SK-N-SH treated with all-trans-retinoic acid at 6 μM for 48 hours (cell line): ENCODE data around the gene OBSL1.

Experiments
- ATAC-seq: fragments of 200-7000 bp; cut with Tn5 transposase; 3 replicates; pipeline ENCODE4 v1.9.1; 2020; ENCODE audit warnings: mild to moderate bottlenecking, moderate library complexity
- ARNTL ChIP-seq: fragments of 450-650 bp; formaldehyde crosslinking; IDR thresholded peaks from 2 replicates; pipeline ENCODE4 v1.5.0; 2020; ENCODE audit warnings: low read depth, mild to moderate bottlenecking, moderate library complexity, borderline replicate concordance
- BACH2 ChIP-seq: fragments of 250-450 bp; sonication (Bioruptor Pico); IDR thresholded peaks from 2 replicates; pipeline ENCODE4 v1.9.0; 2021; ENCODE audit warnings: mild to moderate bottlenecking, borderline replicate concordance
- CREB5 ChIP-seq: fragments of 250-450 bp; sonication (Bioruptor Pico); IDR thresholded peaks from 2 replicates; pipeline ENCODE4 v1.5.1; 2020; ENCODE audit warnings: low read depth, mild to moderate bottlenecking, moderate library complexity
- CSDC2 ChIP-seq: fragments of 250-450 bp; sonication (Bioruptor Pico); IDR thresholded peaks from 2 replicates; pipeline ENCODE4 v1.5.0; 2020; ENCODE audit warnings: mild to moderate bottlenecking, moderate library complexity
- CSRNP3 ChIP-seq: fragments of 250-450 bp; sonication (Bioruptor Pico); IDR thresholded peaks from 2 replicates; pipeline ENCODE4 v1.5.1; 2021; ENCODE audit warnings: mild to moderate bottlenecking, moderate library complexity
- ESRRG ChIP-seq: fragments of 250-450 bp; sonication (Bioruptor Pico); IDR thresholded peaks from 2 replicates; pipeline ENCODE4 v1.6.1; 2021; ENCODE audit warnings: mild to moderate bottlenecking
- GLIS3 ChIP-seq: fragments of 250-450 bp; sonication (Bioruptor Pico); IDR thresholded peaks from 2 replicates; pipeline ENCODE4 v1.5.0; 2020; ENCODE audit warnings: mild to moderate bottlenecking, moderate library complexity
- OSR1 ChIP-seq: fragments of 250-450 bp; sonication (Bioruptor Pico); IDR thresholded peaks from 2 replicates; pipeline ENCODE4 v1.8.0; 2022; ENCODE audit warnings: moderate library complexity, mild to moderate bottlenecking, inconsistent platforms
- PATZ1 ChIP-seq: fragments of 250-450 bp; sonication (Bioruptor Pico); IDR thresholded peaks from 2 replicates; pipeline ENCODE4 v1.8.0; 2020; ENCODE audit warnings: mild to moderate bottlenecking, moderate library complexity, borderline replicate concordance
- PPARA ChIP-seq: fragments of 250-450 bp; sonication (Bioruptor Pico); IDR thresholded peaks from 2 replicates; pipeline ENCODE4 v1.5.0; 2020; ENCODE audit warnings: mild to moderate bottlenecking, borderline replicate concordance
- RARB ChIP-seq: fragments of 250-450 bp; sonication (Bioruptor Pico); IDR thresholded peaks from 2 replicates; pipeline ENCODE4 v1.8.0; 2021; ENCODE audit warnings: mild to moderate bottlenecking, moderate library complexity
- TCF4 ChIP-seq: fragments of 250-450 bp; sonication (Bioruptor Pico); IDR thresholded peaks from 2 replicates; pipeline ENCODE4 v1.8.0; 2021; ENCODE audit warnings: mild to moderate bottlenecking, moderate library complexity, borderline replicate concordance
- TOX ChIP-seq: fragments of 250-450 bp; sonication (Bioruptor Pico); IDR thresholded peaks from 2 replicates; pipeline ENCODE4 v1.8.0; 2021; ENCODE audit warnings: mild to moderate bottlenecking, moderate library complexity, borderline replicate concordance
- TSHZ2 ChIP-seq: fragments of 250-450 bp; sonication (Bioruptor Pico); IDR thresholded peaks from 2 replicates; pipeline ENCODE4 v1.5.0; 2020; ENCODE audit warnings: mild to moderate bottlenecking, moderate library complexity
- ZC3H10 ChIP-seq: fragments of 250-450 bp; sonication (Bioruptor Pico); IDR thresholded peaks from 2 replicates; pipeline ENCODE4 v1.5.1; 2021; ENCODE audit warnings: mild to moderate bottlenecking, moderate library complexity
- ZFP3 ChIP-seq: fragments of 250-450 bp; sonication (Bioruptor Pico); IDR thresholded peaks from 2 replicates; pipeline ENCODE4 v1.5.0; 2020; ENCODE audit warnings: mild to moderate bottlenecking, moderate library complexity
- ZFP30 ChIP-seq: fragments of 450-650 bp; formaldehyde crosslinking; IDR thresholded peaks from 2 replicates; pipeline ENCODE4 v1.5.0; 2022; ENCODE audit warnings: mild to moderate bottlenecking, moderate library complexity
- ZNF565 ChIP-seq: fragments of 450-650 bp; formaldehyde crosslinking; conservative IDR thresholded peaks from 2 replicates; pipeline ENCODE4 v1.5.0; 2020; ENCODE audit warnings: low read depth, mild to moderate bottlenecking, moderate library complexity
- ZNF70 ChIP-seq: fragments of 450-650 bp; formaldehyde crosslinking; IDR thresholded peaks from 2 replicates; pipeline ENCODE4 v1.5.0; 2020; ENCODE audit warnings: mild to moderate bottlenecking, moderate library complexity

Gene OBSL1

GRCh38 chr2:219536425-219536824 lies 34.9 kb downstream of the OBSL1 start:
- no peak for ATAC-seq
- TF ChIP-seq TSHZ2 (CRISPR knock-in tag), result no peak
- no peak for TF ChIP-seq ZFP3 (CRISPR knock-in tag)
- no peak for TF ChIP-seq ZNF70 (CRISPR knock-in tag)
- no peak for TF ChIP-seq CREB5 (CRISPR knock-in tag)
- TF ChIP-seq RARB (CRISPR knock-in tag), result no peak
- TF ChIP-seq ZNF565 (CRISPR knock-in tag), result no peak
- TF ChIP-seq PPARA (CRISPR knock-in tag), result no peak
- no peak for TF ChIP-seq CSRNP3 (CRISPR knock-in tag)
- TF ChIP-seq TCF4 (CRISPR knock-in tag), result no peak
- TF ChIP-seq ZC3H10 (CRISPR knock-in tag), result no peak
- TF ChIP-seq CSDC2, result no peak
- no peak for TF ChIP-seq ARNTL (CRISPR knock-in tag)
- TF ChIP-seq BACH2, result no peak
- TF ChIP-seq ESRRG (CRISPR knock-in tag), result no peak
- TF ChIP-seq GLIS3 (CRISPR knock-in tag), result no peak
- no peak for TF ChIP-seq ZFP30 (CRISPR knock-in tag)

GRCh38 chr2:219533930-219534661 lies 37.2 kb downstream of the OBSL1 start:
- no peak for ATAC-seq
- TF ChIP-seq GLIS3 (CRISPR knock-in tag) (no peak), CSDC2 (no peak), OSR1 (CRISPR knock-in tag) (no peak), ARNTL (CRISPR knock-in tag) (no peak), TSHZ2 (CRISPR knock-in tag) (no peak), ZFP30 (CRISPR knock-in tag) (no peak), CSRNP3 (CRISPR knock-in tag) (no peak), PATZ1 (CRISPR knock-in tag) (no peak), TOX (CRISPR knock-in tag) (no peak), ZNF565 (CRISPR knock-in tag) (no peak), ZFP3 (CRISPR knock-in tag) (no peak), PPARA (CRISPR knock-in tag) (no peak)
